Activated naive CD4-positive, alpha-beta T cell treated with Interleukin-2 at 50 U/mL for 16 hours (primary cell): ENCODE results near the gene ODR4.
"Not testable (repeated sequence)": the region's sequence is repeated elsewhere in the genome, so short reads cannot be mapped to it uniquely, and the experiment has no call there.

Source experiments
- DNase-seq: peaks from one replicate; pipeline ENCODE4 v3.0.0-alpha.2; 2020

Gene ODR4

DNA sequence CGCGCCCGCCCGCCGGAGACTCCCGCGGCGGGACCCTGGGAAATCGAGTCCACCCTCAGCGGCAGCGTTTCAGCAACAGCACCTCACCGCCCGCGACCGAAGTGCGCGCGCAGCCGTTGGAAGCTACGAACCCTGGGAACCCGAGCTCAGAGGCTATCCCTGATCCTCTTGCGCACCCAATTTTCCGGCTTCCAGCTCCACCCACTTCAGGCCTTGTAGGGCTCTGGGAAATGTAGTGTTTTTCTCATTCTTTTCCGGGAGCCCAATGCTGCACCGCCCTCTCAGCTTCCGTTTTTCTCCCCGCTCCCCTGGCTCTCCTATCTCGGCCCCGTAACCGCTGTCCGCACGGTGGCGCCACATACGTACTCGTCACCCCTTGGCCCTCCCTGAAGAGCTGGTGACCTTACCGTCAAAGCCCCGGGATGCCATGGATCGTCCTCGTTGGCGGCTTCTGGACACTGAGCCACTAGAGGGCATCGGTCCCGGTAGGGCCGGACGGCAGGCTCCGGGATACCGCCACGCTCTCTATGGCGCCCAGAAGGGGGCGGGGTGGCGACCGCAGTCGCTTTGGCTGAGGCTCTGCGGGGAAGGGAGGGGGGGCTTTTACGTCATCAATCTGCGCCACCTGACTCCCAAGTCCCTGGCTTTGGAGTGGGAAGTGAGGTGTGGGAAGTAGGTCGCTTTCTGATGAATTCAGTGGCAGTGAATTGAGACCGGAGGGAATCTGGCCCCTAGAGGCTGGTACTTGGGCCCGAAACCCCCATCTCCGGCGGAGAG, at the start of gene ODR4, which contains the start of gene TPR:
ODR4 (plus strand) TSS at position 687 of the 777 bp plus-strand sequence. CDS start 3,948 bp downstream, outside the sequence.
TPR (minus strand) TSS at position 102 of the 777 bp plus-strand sequence. CDS start 225 bp downstream, outside the sequence.
- peak; percentile 96 for DNase-seq

DNA sequence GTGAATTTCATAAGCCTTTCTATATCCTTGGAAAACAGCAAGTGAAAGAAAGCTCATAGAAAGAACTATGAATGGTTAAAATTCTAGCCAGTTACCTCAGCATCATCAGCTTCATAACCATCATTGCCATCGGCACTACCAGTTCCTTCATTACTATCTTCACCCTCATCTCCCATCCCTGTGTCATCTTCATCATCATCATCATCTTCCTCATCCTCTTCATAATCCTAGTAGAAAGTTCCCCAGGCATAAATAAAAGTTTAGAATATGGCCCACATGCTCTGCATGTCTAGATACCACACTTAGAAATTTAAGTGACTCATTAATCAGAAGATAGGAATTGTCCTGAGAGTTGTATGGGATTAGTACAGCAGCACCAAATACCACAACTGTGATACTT, 49.6 kb upstream of the ODR4 start:
- DNase-seq: no peak

- no peak for DNase-seq
These were observed 48.3 kb upstream of the ODR4 start for GRCh38 chr1:186327331-186327730.

DNA sequence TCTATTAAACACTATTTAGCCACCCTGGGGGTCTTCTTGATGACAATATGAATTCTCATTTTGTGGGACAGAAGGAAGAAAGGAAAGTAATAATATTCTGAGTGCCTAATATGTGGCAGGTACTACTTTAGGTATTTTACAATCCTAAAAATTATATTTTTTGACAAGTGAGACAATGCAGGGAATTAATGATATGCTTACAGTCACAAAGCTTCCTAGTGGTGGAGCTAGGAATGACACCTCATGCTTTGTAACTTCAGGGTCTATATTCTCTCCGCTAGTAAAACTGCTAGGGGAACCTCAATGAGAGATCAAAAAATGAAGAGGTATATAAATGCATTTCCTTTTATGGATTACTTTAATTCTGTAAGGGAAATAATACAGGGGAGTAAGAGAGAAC, 44.9 kb upstream of the ODR4 start:
- no peak for DNase-seq

- DNase-seq: no peak
These were observed 38.1 kb upstream of the ODR4 start for GRCh38 chr1:186337554-186337953.

- DNase-seq: no peak
These were observed 34.9 kb upstream of the ODR4 start for GRCh38 chr1:186340772-186341171.

DNA sequence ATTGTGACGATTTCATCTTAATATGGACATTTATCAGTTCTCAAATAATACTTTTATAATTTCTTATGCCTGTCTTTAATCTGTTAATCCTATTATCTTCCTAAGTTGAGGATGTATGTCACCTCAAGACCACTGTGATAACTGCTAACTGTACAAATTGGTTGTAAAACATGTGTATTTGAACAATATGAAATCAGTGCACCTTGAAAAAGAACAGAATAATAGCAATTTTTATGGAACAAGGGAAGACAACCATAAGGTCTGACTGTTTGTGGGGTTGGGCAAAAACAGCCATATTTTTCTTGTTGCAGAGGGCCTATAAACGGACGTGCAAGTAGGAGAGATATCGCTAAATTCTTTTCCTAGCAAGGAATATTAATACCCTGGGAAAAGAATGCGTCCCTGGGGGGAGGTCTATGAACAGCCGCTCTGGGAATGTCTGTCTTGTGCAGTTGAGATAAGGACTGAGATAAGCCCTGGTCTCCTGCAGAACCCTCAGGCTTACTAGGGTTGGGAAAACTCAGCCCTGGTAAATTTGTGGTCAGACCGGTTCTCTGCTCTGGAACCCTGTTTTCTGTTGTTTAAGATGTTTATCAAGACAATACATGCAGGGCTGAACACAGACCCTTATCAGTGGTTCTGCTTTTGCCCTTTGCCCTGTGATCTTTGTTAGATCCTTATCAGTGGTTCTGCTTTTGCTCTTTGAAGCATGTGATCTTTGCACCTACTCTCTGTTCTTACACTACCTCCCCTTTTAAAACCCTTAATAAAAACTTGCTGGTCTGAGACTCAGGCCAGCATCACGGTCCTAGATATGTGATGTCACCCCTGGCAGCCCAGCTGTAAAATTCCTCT, 27.6 kb upstream of the ODR4 start:
- not testable (repeated sequence) for DNase-seq

GRCh38 chr1:186374303-186375151, 1.1 kb upstream of the ODR4 start:
- DNase-seq: peak; percentile 19

GRCh38 chr1:186375929-186376319, 286 bp downstream of the ODR4 start:
- DNase-seq: no peak

GRCh38 chr1:186386725-186387383, 11.2 kb downstream of the ODR4 start:
- no peak for DNase-seq

- no peak for DNase-seq
These were observed 15.3 kb downstream of the ODR4 start for GRCh38 chr1:186390925-186391324.

- DNase-seq: no peak
These were observed 16.2 kb downstream of the ODR4 start for GRCh38 chr1:186391841-186392240.

GRCh38 chr1:186392711-186393110, 17.1 kb downstream of the ODR4 start:
- DNase-seq: not testable (repeated sequence)

GRCh38 chr1:186401446-186401845, 25.8 kb downstream of the ODR4 start:
- not testable (repeated sequence) for DNase-seq

- no peak for DNase-seq
These were observed 28.0 kb downstream of the ODR4 start for GRCh38 chr1:186403632-186404031.

- DNase-seq: no peak
These were observed 28.9 kb downstream of the ODR4 start for GRCh38 chr1:186404454-186405051.

DNA sequence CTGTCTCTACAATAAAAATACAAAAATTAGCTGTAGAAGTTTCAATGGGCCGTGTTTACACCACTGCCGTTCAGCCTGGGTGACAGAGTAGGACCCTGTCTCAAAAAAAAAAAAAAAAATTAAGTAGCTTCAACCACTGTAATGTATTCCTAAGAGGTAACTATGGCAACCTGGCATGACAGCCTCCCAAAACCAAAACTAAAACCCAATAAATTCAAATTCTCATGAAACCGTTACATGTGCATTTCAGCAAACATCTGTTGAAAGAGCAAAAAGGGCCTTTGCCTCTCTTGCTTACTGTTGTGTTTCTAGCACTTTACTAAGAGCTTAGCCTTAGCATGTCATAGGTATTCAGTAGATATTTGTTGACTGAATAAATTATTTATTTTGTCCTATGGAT, 33.5 kb downstream of the ODR4 start:
- no peak for DNase-seq

DNA sequence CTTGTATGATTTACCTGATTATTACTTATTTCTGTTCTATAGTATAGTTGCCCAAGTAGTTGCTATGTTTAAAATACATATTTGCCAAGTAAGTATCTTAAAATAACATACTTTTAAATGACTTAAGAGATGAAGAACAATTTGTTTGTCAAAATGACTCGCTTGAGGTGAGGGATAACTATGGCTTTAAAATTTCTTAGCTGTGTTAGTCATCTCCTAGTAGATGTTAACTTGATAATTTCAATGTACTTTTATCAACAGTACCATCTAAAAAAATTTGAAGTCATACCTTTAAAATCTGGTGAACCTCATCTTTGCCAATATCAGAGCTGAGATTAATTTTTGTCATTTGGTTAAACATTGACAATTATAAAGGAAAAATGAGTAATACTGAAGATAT, 37.7 kb downstream of the ODR4 start:
- DNase-seq: no peak

- no peak for DNase-seq
These were observed 42.9 kb downstream of the ODR4 start for GRCh38 chr1:186418503-186418902.

GRCh38 chr1:186420311-186420710, 44.7 kb downstream of the ODR4 start:
- no peak for DNase-seq

DNA sequence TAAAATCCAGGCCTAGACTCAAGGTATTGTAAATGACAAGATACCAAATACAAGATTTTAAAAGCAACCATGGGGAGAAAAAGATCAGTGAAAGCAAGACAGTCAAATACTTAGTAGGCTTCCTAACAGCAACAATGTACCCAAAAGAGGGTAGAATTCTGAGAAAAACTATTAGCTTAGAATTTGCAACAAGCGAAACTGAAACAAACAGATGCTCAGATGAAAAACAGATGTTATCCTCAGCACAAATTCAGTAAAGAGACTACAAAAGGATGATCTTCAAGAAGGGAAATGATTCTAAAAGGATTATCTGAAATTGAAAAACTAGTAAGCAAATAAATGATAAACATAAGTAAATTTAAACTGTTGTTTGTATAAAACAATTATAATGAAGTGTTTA, 45.3 kb downstream of the ODR4 start:
- DNase-seq: no peak

- no peak for DNase-seq
These were observed 45.8 kb downstream of the ODR4 start for GRCh38 chr1:186421446-186421845.
